GM18517 (cell line): ENCODE measurements around the gene RHAG.

Source experiments
- ATAC-seq: cut with Tn5 transposase; IDR thresholded peaks from one replicate; pipeline ENCODE4 v1.9.1; 2021; ENCODE audit warnings: mild to moderate bottlenecking, moderate library complexity; ENCODE audit not compliant: unreplicated experiment

Gene RHAG

GRCh38 chr6:49565261-49565660, 71.4 kb downstream of the RHAG start:
- no peak for ATAC-seq

- ATAC-seq, result no peak
Observed at GRCh38 chr6:49564552-49564951, 72.1 kb downstream of the RHAG start.

- no peak for ATAC-seq
Observed at GRCh38 chr6:49563006-49563886, 73.4 kb downstream of the RHAG start.

GRCh38 chr6:49558238-49558637, 78.4 kb downstream of the RHAG start:
- ATAC-seq, result no peak

GRCh38 chr6:49557177-49557576, 79.5 kb downstream of the RHAG start:
- no peak for ATAC-seq

- ATAC-seq, result no peak
Observed at GRCh38 chr6:49556429-49556837, 80.2 kb downstream of the RHAG start.

GRCh38 chr6:49555951-49556350, 80.7 kb downstream of the RHAG start:
- ATAC-seq, result no peak
